IPS-NIHi7 (cell line): ENCODE measurements around the gene GOLGA8G.
"Not testable (repeated sequence)": the region's sequence is repeated elsewhere in the genome, so short reads cannot be mapped to it uniquely, and the experiment has no call there.

Experiments used
- DNase-seq: peaks from one replicate; pipeline ENCODE4 v3.0.0; 2012; ENCODE audit warnings: mixed read lengths; ENCODE audit errors: extremely low spot score

GOLGA8G gene, protein sequence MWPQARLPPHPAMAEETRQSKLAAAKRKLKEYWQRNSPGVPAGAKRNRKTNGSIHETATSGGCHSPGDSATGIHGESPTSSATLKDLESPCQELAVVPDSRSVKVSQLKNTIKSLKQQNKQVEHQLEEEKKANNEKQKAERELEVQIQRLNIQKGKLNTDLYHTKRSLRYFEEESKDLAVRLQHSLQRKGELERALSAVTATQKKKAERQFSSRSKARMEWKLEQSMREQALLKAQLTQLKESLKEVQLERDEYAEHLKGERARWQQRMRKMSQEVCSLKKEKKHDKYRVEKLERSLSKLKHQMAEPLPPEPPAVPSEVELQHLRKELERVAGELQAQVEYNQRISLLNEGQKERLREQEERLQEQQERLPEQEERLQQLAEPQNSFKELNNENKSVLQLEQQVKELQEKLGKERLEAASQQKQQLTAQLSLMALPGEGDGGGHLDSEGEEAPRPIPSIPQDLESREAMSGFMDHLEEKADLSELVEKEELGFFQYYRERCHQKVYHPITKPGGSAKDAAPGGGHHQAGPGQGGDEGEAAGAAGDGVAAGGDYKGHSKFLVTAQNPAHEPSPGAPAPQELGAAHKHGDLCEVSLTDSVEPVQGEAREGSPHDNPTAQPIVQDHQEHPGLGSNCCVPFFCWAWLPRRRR

DNA sequence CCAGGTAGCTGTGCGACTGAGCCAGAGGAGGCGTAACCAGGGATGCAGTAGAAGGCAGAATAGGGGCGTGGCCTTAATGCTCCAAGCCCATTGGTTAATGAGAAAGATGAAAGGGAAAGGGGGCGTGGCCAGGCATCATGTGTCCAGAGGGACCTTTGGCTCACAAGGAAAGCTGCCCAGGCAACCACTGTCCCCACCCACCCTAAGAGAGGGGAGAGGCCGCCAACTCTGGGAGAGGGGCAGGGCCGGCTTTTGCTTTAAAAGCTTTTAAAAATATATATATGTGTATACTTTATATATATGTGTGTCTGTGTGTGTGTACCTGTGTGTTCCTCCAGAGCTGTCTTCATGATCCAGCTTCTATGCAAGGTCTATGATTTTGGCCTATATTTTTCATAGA, at the start of gene GOLGA8G:
GOLGA8G (minus strand) TSS at position 18 of the 400 bp plus-strand sequence. CDS start 62 bp downstream, outside the sequence.
- DNase-seq: not testable (repeated sequence)

DNA sequence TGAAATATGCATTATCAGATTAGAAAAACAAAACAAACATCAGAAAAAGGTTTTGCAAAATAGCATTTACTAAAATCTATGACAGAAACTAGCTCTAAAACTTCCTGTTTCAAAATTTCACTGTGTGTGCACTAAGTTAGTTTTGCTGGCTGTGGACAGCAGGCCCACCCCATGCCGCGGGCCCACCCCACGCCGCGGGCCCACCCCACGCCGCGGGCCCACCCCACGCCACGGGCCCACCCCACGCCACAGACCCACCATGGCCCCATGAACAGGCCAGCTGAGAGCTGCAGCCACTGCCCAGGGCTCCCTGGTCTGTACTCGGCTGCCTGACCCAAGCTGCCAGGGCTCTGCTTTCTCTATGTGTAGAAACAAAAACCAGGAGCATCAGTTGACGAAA, 40.6 kb upstream of the GOLGA8G start:
- DNase-seq: not testable (repeated sequence)

DNA sequence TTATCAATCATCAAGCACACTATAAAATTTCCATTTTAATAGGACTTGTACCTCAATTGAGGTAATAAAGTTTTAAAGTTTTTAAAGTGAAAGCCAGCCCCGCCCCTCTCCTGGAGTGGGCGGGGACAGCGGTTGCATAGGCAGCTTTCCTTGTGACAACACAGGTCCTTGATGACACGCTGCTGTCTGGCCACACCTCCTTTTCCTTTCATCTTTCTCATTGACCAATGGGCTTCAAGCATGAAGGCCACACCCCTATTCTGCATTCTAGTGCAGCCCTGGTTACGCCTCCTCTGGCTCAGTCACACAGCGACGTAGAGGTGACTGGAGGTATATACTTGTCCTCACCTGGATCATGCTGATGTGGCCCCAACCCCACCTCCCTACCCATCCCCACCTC, 20.5 kb upstream of the GOLGA8G start, which contains the start of gene GOLGA6L25:
GOLGA6L25 (plus strand) TSS at position 301 of the 400 bp plus-strand sequence; CDS start at position 362, 61 bp downstream.
- DNase-seq: not testable (repeated sequence)

DNA sequence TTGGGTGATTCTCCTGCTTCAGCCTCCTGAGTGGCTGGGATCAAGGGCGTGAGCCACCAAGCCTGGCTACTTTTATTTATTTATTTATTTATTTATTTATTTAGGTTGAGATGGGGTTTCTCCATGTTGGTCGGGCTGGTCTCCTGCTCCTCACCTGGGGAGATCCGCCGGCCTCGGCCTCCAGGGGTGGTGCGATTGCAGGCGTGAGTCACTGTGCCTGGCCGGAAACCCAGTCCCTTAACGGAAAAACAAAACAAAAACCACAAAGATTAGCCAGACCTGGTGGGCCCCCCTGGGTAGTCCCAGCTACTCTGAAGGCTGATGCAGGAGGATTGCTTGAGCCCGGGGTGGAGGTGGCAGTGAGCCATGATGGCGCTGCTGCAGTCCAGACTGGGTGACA, 17.6 kb downstream of the GOLGA8G start:
- not testable (repeated sequence) for DNase-seq

DNA sequence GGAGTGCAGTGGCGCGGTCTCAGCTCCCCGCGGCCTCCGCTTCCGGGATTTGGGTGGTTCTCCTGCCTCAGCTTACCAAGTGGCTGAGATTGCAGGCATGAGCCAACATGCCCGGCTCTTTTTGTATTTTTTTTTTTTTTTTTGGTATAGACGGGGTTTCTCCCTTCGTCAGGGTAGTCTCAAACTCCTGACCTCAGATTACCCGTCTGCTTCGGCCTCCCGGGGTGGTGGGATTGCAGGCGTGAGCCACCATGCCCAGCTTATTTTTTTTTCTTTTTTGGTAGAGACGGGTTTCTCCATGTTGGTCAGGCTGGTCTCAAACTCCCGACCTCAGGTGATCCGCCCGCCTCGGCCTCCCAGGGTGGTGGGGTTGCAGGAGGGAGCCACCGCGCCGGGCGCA, 18.6 kb downstream of the GOLGA8G start:
- DNase-seq: not testable (repeated sequence)

DNA sequence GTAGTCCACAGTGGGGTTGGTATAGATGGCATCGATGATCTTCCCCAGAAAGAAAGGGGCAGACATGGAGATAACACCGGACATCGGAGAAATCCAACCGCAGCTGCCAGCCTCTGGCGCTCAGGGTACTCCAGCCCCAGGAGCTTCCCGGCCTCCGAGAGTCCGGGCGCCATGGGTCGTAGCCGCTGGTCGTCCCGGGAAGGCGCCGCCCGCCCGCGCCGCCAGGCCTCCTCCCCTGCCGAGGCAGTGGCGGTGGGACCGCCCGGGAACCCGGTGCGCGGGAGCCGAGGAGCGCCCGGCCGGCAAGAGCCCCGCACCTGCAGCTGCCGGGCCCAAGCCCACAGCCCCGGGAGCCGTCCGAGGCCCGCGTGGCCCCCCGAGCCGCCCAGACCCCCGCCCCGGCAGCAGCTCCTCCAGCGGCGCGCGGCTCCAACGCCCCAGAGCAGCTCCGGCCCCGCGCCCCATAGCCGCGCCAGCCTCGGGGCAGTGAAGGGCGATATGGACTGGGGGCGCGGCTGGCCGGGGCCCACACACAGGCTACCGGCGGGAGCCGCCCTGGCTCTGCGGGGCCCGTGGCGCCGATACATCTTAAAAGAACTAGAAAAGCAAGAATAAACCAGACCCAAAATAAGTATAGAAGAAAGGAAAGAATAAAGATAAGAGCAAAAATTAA, 24.4 kb downstream of the GOLGA8G start:
- not testable (repeated sequence) for DNase-seq

DNA sequence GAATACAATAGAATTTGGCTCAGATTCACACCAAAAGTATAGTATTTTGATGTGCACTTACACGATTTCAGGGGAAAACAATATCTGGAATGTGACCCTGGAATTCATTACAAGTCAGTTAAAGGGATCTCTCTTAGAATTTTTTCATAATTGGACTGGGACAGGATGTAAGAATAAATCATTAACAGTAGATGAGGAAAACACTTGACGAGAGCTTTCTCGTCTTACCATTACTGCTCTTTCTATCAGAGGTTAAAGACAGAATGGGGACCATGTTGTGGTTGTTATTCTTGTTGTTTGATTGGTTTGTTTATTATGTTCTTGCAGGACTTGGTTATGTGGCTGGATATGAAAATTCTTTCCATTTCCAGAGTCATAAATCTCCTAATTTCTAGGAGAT, 51.4 kb downstream of the GOLGA8G start:
- not testable (repeated sequence) for DNase-seq
